Fibroblast of pulmonary artery (primary cell): Measurements from ENCODE around the gene FAM229A.
"Not testable (repeated sequence)": the region's sequence is repeated elsewhere in the genome, so short reads cannot be mapped to it uniquely, and the experiment has no call there.

Source experiments
- DNase-seq: peaks from one replicate; pipeline ENCODE4 v3.0.0-alpha.2; 2010; ENCODE audit warnings: low read depth
- H3K4me3 ChIP-seq: replicated peaks from 2 replicates; pipeline ENCODE4 v1.5.1; 2011; ENCODE audit warnings: low read depth, mild to moderate bottlenecking, control low read depth, low read length, moderate library complexity
- CTCF ChIP-seq: IDR thresholded peaks from 2 replicates; pipeline ENCODE4 v1.5.1; 2011; ENCODE audit warnings: mild to moderate bottlenecking, control low read depth, low read length, inconsistent platforms; ENCODE audit errors: missing control alignments

The FAM229A gene

GRCh38 chr1:32399843-32400242, 37.6 kb upstream of the FAM229A start:
- no peak overlapping the region for H3K4me3 ChIP-seq
- DNase-seq, result no peak
- no peak for TF ChIP-seq CTCF

GRCh38 chr1:32398401-32398800, 36.1 kb upstream of the FAM229A start:
- TF ChIP-seq CTCF, result no peak
- peak; percentile 21 for DNase-seq
- H3K4me3 ChIP-seq, result no peak overlapping the region

GRCh38 chr1:32396524-32396923, 34.2 kb upstream of the FAM229A start:
- DNase-seq, H3K4me3 ChIP-seq: not testable (repeated sequence)

- no peak for TF ChIP-seq CTCF
- DNase-seq, result peak; percentile 26
- peak overlapping the region; percentile 91 for H3K4me3 ChIP-seq
Measured at GRCh38 chr1:32394890-32395432, 32.7 kb upstream of the FAM229A start.

GRCh38 chr1:32394141-32394889, 32.0 kb upstream of the FAM229A start, which contains the start of gene BSDC1:
TSS of gene BSDC1 (minus strand) at chr1:32394441. CDS start at chr1:32394414, 27 bp downstream.
- H3K4me3 ChIP-seq, result peak within 1 kb of the TSS; percentile 91
- no peak for TF ChIP-seq CTCF
- peak; percentile 99 for DNase-seq

GRCh38 chr1:32393832-32394140, 31.5 kb upstream of the FAM229A start:
- no peak for TF ChIP-seq CTCF
- H3K4me3 ChIP-seq, result peak overlapping the region; percentile 91
- peak; percentile 31 for DNase-seq

- TF ChIP-seq CTCF, result no peak
- peak overlapping the region; percentile 91 for H3K4me3 ChIP-seq
- DNase-seq, result peak; percentile 53
Measured at GRCh38 chr1:32393136-32393535, 30.9 kb upstream of the FAM229A start.
